WERI-Rb-1 (cell line): ENCODE results near the gene SNX25.

Source experiments
- DNase-seq: peaks from one replicate; pipeline ENCODE4 v3.0.0-alpha.2; 2020
- H3K27ac ChIP-seq: fragments of 250-450 bp; sonication (Bioruptor Pico); 2 replicates; pipeline ENCODE4 v1.5.1; 2020; ENCODE audit warnings: mild to moderate bottlenecking, moderate library complexity
- H3K27me3 ChIP-seq: fragments of 250-450 bp; sonication (Bioruptor Pico); 2 replicates; pipeline ENCODE4 v1.5.1; 2021; ENCODE audit warnings: mild to moderate bottlenecking, low read depth, moderate library complexity; ENCODE audit not compliant: insufficient read depth, severe bottlenecking
- H3K36me3 ChIP-seq: fragments of 250-450 bp; sonication (Bioruptor Pico); 2 replicates; pipeline ENCODE4 v1.5.1; 2020; ENCODE audit warnings: mild to moderate bottlenecking, moderate library complexity
- H3K4me3 ChIP-seq: 2 replicates; pipeline ENCODE4 v1.5.1; 2011; ENCODE audit warnings: low read depth, mild to moderate bottlenecking, control low read depth, low read length
- H3K9me3 ChIP-seq: fragments of 250-450 bp; sonication (Bioruptor Pico); 2 replicates; pipeline ENCODE4 v1.5.1; 2021; ENCODE audit warnings: mild to moderate bottlenecking, moderate library complexity; ENCODE audit not compliant: severe bottlenecking
- TF ChIP-seq, protein P1 (sequence below): IDR thresholded peaks from 2 replicates; pipeline ENCODE4 v1.5.1; 2011; ENCODE audit warnings: low read depth, mild to moderate bottlenecking, control low read depth, inconsistent platforms, low read length

Gene SNX25

DNA sequence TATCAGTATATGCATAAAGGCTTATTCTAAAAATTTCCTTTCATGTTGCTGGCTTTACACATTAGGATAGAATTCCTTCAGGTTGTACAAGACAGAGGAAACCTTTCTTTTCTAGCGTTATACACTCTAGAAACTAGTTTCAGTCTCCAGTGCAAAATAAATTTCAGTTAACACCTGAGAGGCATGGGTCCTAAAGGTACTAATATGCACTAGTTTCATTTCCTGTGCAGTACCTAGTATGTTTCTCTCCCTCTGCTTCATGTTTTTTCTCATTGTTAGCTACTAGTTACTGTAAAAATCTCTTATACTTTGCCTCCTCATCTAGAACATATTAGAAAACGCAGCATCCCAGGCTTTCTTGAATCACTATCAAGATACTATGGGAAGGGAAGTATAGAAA, 54.0 kb downstream of the SNX25 start:
- Histone ChIP-seq H3K4me3 (no peak overlapping the region), H3K36me3 (no peaks in the 10 kb centered on the region), H3K27me3 (no peaks in the 10 kb centered on the region), H3K9me3 (no peaks in the 10 kb centered on the region), H3K27ac (no peak overlapping the region)
- DNase-seq = no peak
- TF ChIP-seq, protein P1, sequence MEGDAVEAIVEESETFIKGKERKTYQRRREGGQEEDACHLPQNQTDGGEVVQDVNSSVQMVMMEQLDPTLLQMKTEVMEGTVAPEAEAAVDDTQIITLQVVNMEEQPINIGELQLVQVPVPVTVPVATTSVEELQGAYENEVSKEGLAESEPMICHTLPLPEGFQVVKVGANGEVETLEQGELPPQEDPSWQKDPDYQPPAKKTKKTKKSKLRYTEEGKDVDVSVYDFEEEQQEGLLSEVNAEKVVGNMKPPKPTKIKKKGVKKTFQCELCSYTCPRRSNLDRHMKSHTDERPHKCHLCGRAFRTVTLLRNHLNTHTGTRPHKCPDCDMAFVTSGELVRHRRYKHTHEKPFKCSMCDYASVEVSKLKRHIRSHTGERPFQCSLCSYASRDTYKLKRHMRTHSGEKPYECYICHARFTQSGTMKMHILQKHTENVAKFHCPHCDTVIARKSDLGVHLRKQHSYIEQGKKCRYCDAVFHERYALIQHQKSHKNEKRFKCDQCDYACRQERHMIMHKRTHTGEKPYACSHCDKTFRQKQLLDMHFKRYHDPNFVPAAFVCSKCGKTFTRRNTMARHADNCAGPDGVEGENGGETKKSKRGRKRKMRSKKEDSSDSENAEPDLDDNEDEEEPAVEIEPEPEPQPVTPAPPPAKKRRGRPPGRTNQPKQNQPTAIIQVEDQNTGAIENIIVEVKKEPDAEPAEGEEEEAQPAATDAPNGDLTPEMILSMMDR = no peak

- TF ChIP-seq, protein P1 = no peak
- no peak for DNase-seq
- no peaks in the 10 kb centered on the region for H3K9me3 ChIP-seq
- H3K36me3 ChIP-seq = no peaks in the 10 kb centered on the region
- H3K27me3 ChIP-seq = no peaks in the 10 kb centered on the region
- no peak overlapping the region for H3K27ac ChIP-seq
- no peak overlapping the region for H3K4me3 ChIP-seq
Measured at GRCh38 chr4:185265942-185266341, 56.5 kb downstream of the SNX25 start.

DNA sequence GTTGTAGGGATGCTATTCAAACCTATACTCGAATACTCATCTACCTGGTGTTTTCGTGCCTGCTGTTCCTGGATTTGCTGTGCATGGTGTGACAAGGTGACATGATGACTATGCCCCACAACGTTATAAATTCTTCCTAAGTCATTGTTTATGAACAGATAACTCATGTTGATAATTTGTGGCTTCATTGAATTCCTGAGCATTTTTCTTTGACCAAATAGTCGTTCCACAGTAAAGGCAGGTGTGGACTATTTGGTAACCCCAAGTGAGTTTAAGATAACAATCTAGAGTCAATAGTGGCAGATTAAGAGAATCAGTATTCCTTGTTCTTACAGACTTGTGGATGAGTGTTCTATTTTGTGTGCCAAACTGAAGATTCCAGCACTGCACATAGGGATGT, 59.9 kb downstream of the SNX25 start:
- Histone ChIP-seq H3K27ac (no peak overlapping the region), H3K4me3 (no peak overlapping the region), H3K36me3 (no peaks in the 10 kb centered on the region), H3K27me3 (no peaks in the 10 kb centered on the region), H3K9me3 (no peaks in the 10 kb centered on the region)
- TF ChIP-seq, protein P1 = no peak
- DNase-seq = no peak

GRCh38 chr4:185270037-185270436, 60.6 kb downstream of the SNX25 start:
- Histone ChIP-seq H3K27ac (no peak overlapping the region), H3K9me3 (no peaks in the 10 kb centered on the region), H3K36me3 (no peaks in the 10 kb centered on the region), H3K27me3 (no peaks in the 10 kb centered on the region), H3K4me3 (no peak overlapping the region)
- TF ChIP-seq, protein P1 = no peak
- no peak for DNase-seq

DNA sequence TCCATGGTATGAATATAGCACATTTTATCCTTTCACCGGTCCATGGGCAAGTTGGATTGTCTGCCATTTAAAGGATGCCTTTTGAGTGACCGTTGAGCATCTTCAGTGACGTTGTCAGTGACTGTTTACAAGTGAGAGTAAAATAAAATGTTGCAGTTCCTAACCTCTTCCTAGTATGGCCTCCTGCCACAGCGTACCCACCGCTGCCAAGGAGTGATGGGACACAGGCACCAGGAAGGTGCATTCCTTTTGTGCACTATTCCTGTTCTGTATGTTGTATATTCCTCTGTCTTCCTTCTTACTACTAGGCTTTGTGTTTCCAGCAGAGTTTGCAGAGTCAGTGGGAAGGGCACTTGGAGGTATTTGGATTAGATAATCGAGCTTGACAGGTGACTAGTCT, 61.5 kb downstream of the SNX25 start:
- H3K27me3 ChIP-seq = no peaks in the 10 kb centered on the region
- H3K4me3 ChIP-seq = no peak overlapping the region

GRCh38 chr4:185272245-185272644, 62.8 kb downstream of the SNX25 start:
- H3K27me3 ChIP-seq = no peaks in the 10 kb centered on the region
- TF ChIP-seq, protein P1 = no peak
- no peak overlapping the region for H3K4me3 ChIP-seq
- H3K9me3 ChIP-seq = no peaks in the 10 kb centered on the region
- H3K36me3 ChIP-seq = no peaks in the 10 kb centered on the region; the same call in none of the 2 replicates
- no peak for DNase-seq
- H3K27ac ChIP-seq = no peak overlapping the region

More for the DNA sequence above, 61.5 kb downstream of the SNX25 start:
- no peaks in the 10 kb centered on the region; the same call in 1 of the 2 replicates for H3K36me3 ChIP-seq
- DNase-seq = no peak
- TF ChIP-seq, protein P1 = no peak
- H3K27ac ChIP-seq = no peak overlapping the region
- H3K9me3 ChIP-seq = no peaks in the 10 kb centered on the region
